ENCODE results near the gene RUNX1.

RUNX1 gene

DNA sequence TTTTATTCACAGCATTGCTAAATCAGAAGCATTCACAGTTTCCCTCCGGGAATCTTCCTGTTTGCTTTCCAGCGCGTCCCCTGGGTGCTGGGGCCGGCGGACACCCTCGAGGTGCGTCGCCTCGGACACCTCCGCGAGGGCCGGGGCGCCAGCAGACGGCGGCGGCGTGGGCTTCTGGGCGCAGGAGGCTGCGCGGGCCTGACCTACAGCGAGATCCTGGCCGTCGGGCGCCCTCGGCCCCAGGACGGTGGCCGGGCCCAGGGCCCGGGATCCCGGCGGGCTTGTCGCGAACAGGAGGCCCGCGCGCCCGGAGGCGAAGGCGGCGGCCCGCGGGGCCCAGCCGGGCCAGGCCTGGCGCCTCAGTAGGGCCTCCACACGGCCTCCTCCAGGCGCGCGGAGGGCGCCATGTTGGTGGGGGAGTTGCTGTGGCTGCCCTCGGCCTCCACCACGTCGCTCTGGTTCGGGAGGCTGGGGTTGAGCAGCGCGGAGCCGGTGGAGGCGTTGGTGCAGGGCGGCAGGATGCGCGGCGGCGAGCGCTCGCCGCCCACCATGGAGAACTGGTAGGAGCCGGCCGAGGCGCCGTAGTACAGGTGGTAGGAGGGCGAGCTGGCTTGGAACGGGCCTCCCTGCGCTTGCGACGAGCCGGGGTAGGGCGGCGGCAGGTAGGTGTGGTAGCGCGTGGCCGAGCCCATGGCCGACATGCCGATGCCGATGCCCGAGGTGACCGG is 257.2 kb downstream of the RUNX1 start:
- Histone ChIP-seq H3K9me3 (no peaks in the 10 kb centered on the region), H3K36me3 (no peaks in the 10 kb centered on the region)

GRCh38 chr21:34790834-34791233 is 258.3 kb downstream of the RUNX1 start:
- Histone ChIP-seq H3K4me1 (no peaks in the 10 kb centered on the region), H3K27me3 (no peaks in the 10 kb centered on the region), H3K36me3 (no peaks in the 10 kb centered on the region), H3K9me3 (no peaks in the 10 kb centered on the region), H3K4me3 (ENCODE audit: low read depth, low read length) (no peak overlapping the region)
- no peak for DNase-seq
- TF ChIP-seq, protein P1, sequence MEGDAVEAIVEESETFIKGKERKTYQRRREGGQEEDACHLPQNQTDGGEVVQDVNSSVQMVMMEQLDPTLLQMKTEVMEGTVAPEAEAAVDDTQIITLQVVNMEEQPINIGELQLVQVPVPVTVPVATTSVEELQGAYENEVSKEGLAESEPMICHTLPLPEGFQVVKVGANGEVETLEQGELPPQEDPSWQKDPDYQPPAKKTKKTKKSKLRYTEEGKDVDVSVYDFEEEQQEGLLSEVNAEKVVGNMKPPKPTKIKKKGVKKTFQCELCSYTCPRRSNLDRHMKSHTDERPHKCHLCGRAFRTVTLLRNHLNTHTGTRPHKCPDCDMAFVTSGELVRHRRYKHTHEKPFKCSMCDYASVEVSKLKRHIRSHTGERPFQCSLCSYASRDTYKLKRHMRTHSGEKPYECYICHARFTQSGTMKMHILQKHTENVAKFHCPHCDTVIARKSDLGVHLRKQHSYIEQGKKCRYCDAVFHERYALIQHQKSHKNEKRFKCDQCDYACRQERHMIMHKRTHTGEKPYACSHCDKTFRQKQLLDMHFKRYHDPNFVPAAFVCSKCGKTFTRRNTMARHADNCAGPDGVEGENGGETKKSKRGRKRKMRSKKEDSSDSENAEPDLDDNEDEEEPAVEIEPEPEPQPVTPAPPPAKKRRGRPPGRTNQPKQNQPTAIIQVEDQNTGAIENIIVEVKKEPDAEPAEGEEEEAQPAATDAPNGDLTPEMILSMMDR (IDR thresholded peaks at IDR 0.05; ENCODE audit: low read depth, low read length): no peak

More for the DNA sequence above, 257.2 kb downstream of the RUNX1 start:
- no peaks in the 10 kb centered on the region for H3K4me1 ChIP-seq
- no peak overlapping the region for H3K4me3 ChIP-seq (ENCODE audit: low read depth, low read length)
- DNase-seq: no peak
- TF ChIP-seq, protein P1 (IDR thresholded peaks at IDR 0.05; ENCODE audit: low read depth, low read length): no peak
- no peaks in the 10 kb centered on the region for H3K27me3 ChIP-seq

GRCh38 chr21:34790341-34790740 is 258.8 kb downstream of the RUNX1 start:
- TF ChIP-seq, protein P1 (IDR thresholded peaks at IDR 0.05; ENCODE audit: low read depth, low read length): no peak
- H3K27me3 ChIP-seq: no peaks in the 10 kb centered on the region
- H3K36me3 ChIP-seq: no peaks in the 10 kb centered on the region
- DNase-seq: no peak
- no peaks in the 10 kb centered on the region for H3K4me1 ChIP-seq
- no peak overlapping the region for H3K4me3 ChIP-seq (ENCODE audit: low read depth, low read length)
- H3K9me3 ChIP-seq: no peaks in the 10 kb centered on the region

DNA sequence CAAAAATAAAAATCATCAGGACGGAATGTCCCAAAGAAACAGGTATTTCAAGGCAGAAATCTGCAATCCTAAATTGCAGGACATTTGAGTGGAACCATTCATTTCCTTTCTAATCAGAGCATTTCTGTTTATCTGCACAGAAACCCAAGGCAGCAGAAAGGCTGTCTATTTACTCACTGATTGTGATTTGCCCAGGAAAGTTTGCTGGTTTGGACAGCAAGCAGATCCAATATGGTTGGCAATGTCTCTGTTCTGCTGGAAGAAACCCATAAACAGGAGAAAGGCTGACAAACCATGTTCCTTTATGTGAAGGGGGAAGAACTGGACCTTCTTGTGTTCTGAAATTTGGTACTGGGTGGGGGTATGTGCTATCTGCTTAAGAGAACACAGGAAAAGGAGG is 260.2 kb downstream of the RUNX1 start:
- Histone ChIP-seq H3K9me3 (no peaks in the 10 kb centered on the region), H3K36me3 (no peaks in the 10 kb centered on the region), H3K4me3 (ENCODE audit: low read depth, low read length) (no peak overlapping the region), H3K4me1 (no peaks in the 10 kb centered on the region), H3K27me3 (no peaks in the 10 kb centered on the region)
- DNase-seq: no peak
- TF ChIP-seq, protein P1 (IDR thresholded peaks at IDR 0.05; ENCODE audit: low read depth, low read length): no peak

- no peaks in the 10 kb centered on the region for H3K36me3 ChIP-seq
- no peaks in the 10 kb centered on the region for H3K4me1 ChIP-seq
- no peak for DNase-seq
- no peaks in the 10 kb centered on the region for H3K9me3 ChIP-seq
- no peak overlapping the region for H3K4me3 ChIP-seq (ENCODE audit: low read depth, low read length)
- H3K27me3 ChIP-seq: no peaks in the 10 kb centered on the region
- TF ChIP-seq, protein P1 (IDR thresholded peaks at IDR 0.05; ENCODE audit: low read depth, low read length): no peak
These were observed 265.3 kb downstream of the RUNX1 start for GRCh38 chr21:34783815-34784214.

GRCh38 chr21:34782506-34783360 is 266.4 kb downstream of the RUNX1 start:
- H3K4me3 ChIP-seq (ENCODE audit: low read depth, low read length): no peak overlapping the region

More at GRCh38 chr21:34782506-34783360, 266.4 kb downstream of the RUNX1 start:
- no peaks in the 10 kb centered on the region for H3K9me3 ChIP-seq
- no peaks in the 10 kb centered on the region for H3K36me3 ChIP-seq
- DNase-seq: no peak
- TF ChIP-seq, protein P1 (IDR thresholded peaks at IDR 0.05; ENCODE audit: low read depth, low read length): no peak
- no peaks in the 10 kb centered on the region for H3K27me3 ChIP-seq
- no peaks in the 10 kb centered on the region for H3K4me1 ChIP-seq
